ENCODE data around the gene PAN2. TPM values are rescaled to one million over a fixed set of nuclear protein-coding genes. Genes with fewer than 3 reads are reported as not detected.

The PAN2 gene
- total RNA-seq = 10 to 100 TPM; 46.4 to 53.8 TPM
- long read RNA-seq, partial matches to known transcripts = 5 of 5 reads
- long read RNA-seq, other reads (novel, unspliced or antisense) = 0 of 5 reads

- intact Hi-C loops (cut with DNase I, micrococcal nuclease) = no loop called here
- peak; percentile 97 for ATAC-seq
- DNase-seq = peak; percentile 95 to 97
Observed at GRCh38 chr12:56333679-56334489, at the start of gene PAN2. TSS of gene PAN2 (minus strand) at chr12:56334000. CDS start at chr12:56333094, 906 bp downstream.

GRCh38 chr12:56382611-56383010 is 48.8 kb upstream of the PAN2 start:
- ATAC-seq (no peak), DNase-seq (no peak)
- intact Hi-C loops (cut with DNase I, micrococcal nuclease) = no loop called here

- intact Hi-C loops (cut with DNase I, micrococcal nuclease) = no loop called here
- no peak for ATAC-seq
- no peak for DNase-seq
Observed at GRCh38 chr12:56377989-56378316, 44.2 kb upstream of the PAN2 start.

GRCh38 chr12:56377310-56377988 is 43.6 kb upstream of the PAN2 start:
- ATAC-seq = no peak
- intact Hi-C loops (cut with DNase I, micrococcal nuclease) = no loop called here
- DNase-seq = no peak

- DNase-seq = peak in 1 of 2 donors; percentile 11
- intact Hi-C loops (cut with DNase I, micrococcal nuclease) = no loop called here
- ATAC-seq = no peak
Observed at GRCh38 chr12:56375598-56376434, 42.0 kb upstream of the PAN2 start.

GRCh38 chr12:56374726-56375597 is 41.2 kb upstream of the PAN2 start:
- no peak for DNase-seq
- no peak for ATAC-seq
- intact Hi-C loops (cut with DNase I, micrococcal nuclease) = no loop called here

- intact Hi-C loops (cut with DNase I, micrococcal nuclease) = no loop called here
- no peak for ATAC-seq
- no peak for DNase-seq
Observed at GRCh38 chr12:56373515-56373914, 39.7 kb upstream of the PAN2 start.

GRCh38 chr12:56366948-56367347 is 33.1 kb upstream of the PAN2 start:
- ATAC-seq (no peak), DNase-seq (no peak)
- intact Hi-C loops (cut with DNase I, micrococcal nuclease) = no loop called here

GRCh38 chr12:56362130-56363059 is 28.6 kb upstream of the PAN2 start, which contains the start of gene APOF:
TSS of gene APOF (minus strand) at chr12:56362857. CDS start at chr12:56362745, 112 bp downstream.
- ATAC-seq (no peak), DNase-seq (no peak)
- intact Hi-C loops (cut with DNase I, micrococcal nuclease) = no loop called here

GRCh38 chr12:56361487-56362129 is 27.8 kb upstream of the PAN2 start:
- DNase-seq (no peak), ATAC-seq (no peak)
- intact Hi-C loops (cut with DNase I, micrococcal nuclease) = no loop called here

GRCh38 chr12:56359851-56360767 is 26.3 kb upstream of the PAN2 start, which contains the start of gene STAT2:
TSS of gene STAT2 (minus strand) at chr12:56360107. CDS start at chr12:56356571, 3,536 bp downstream.
- intact Hi-C loops (cut with DNase I, micrococcal nuclease) = no loop called here
- ATAC-seq (peak; percentile 96), DNase-seq (peak; percentile 99)

GRCh38 chr12:56358836-56359532 is 25.2 kb upstream of the PAN2 start:
- intact Hi-C loops (cut with DNase I, micrococcal nuclease) = no loop called here
- no peak for ATAC-seq
- DNase-seq = no peak

GRCh38 chr12:56351325-56351724 is 17.5 kb upstream of the PAN2 start:
- ATAC-seq = no peak
- DNase-seq = no peak
- intact Hi-C loops (cut with DNase I, micrococcal nuclease) = no loop called here

- intact Hi-C loops (cut with DNase I, micrococcal nuclease) = no loop called here
- ATAC-seq = no peak
- DNase-seq = no peak
Observed at GRCh38 chr12:56350662-56351061, 16.9 kb upstream of the PAN2 start.

GRCh38 chr12:56348776-56349175 is 15.0 kb upstream of the PAN2 start:
- no peak for DNase-seq
- ATAC-seq = no peak
- intact Hi-C loops (cut with DNase I, micrococcal nuclease) = no loop called here

Data from left colon (tissue), 2 donors.